HepG2 (cell line): ENCODE measurements around the gene XXYLT1. TPM values are rescaled to one million over a fixed set of nuclear protein-coding genes. Genes with fewer than 3 reads are reported as not detected.

ENCODE experiments used
- IKZF4 ChIP-seq: sonication (generic); formaldehyde crosslinking; IDR thresholded peaks from 2 replicates; pipeline ENCODE4 v1.5.1; 2020; ENCODE audit warnings: borderline replicate concordance, mild to moderate bottlenecking, low read depth, missing genetic modification reagents; ENCODE audit errors: not compliant biosample characterization
- KAT7 ChIP-seq: IDR thresholded peaks from 2 replicates; pipeline ENCODE4 v1.6.1; 2018; ENCODE audit warnings: borderline replicate concordance, missing compliant biosample characterization
- KMT2A ChIP-seq: sonication (generic); formaldehyde crosslinking; IDR thresholded peaks from 2 replicates; pipeline ENCODE4 v1.4.0; 2020; ENCODE audit warnings: missing genetic modification reagents
- LCORL ChIP-seq, 2 experiments: fragments of 450-650 bp in 1 of 2; sonication (generic) in 1 of 2; formaldehyde crosslinking in 1 of 2; IDR thresholded peaks; 2 replicates each; pipeline versions ENCODE4 v1.5.0 to v1.6.1; 2017 to 2020; ENCODE audit warnings: antibody characterized with exemption in 1 of 2, missing genetic modification reagents in 1 of 2
- ZNF232 ChIP-seq: sonication (generic); formaldehyde crosslinking; IDR thresholded peaks from 2 replicates; pipeline ENCODE4 v1.4.0; 2020; ENCODE audit warnings: missing genetic modification reagents, borderline replicate concordance
- ZNF782 ChIP-seq: sonication (generic); formaldehyde crosslinking; IDR thresholded peaks from 2 replicates; pipeline ENCODE4 v1.4.0; 2020; ENCODE audit warnings: missing genetic modification reagents, mild to moderate bottlenecking, borderline replicate concordance
- polyA plus RNA-seq, 8 experiments: library from polyadenylated mRNA; depleted of rRNA in 3 of 8; stranded (reverse) in 7 of 8; unstranded in 1 of 8; fragments of >200 nt; fragmentation: Illumina TruSeq in 4 of 8; extraction: Trizol in 4 of 8; gene quantifications; 2 replicates each; pipeline versions ENCODE4 v1.2.1 to v1.2.3, GENCODE V29; 2011 to 2016; ENCODE audit warnings: low read depth in 4 of 8, missing spikeins in 1 of 8, mixed read lengths in 1 of 8; ENCODE audit not compliant: insufficient read depth in 1 of 8
- total RNA-seq, 5 experiments: library from RNA; depleted of rRNA; stranded (reverse); fragments of >200 nt; fragmentation: Illumina TruSeq; extraction: Trizol; gene quantifications; 2 replicates each; pipeline ENCODE4 v1.2.3, GENCODE V29; 2016; ENCODE audit warnings: low read depth in 1 of 5
- TF ChIP-seq, protein P1 (sequence below): IDR thresholded peaks from 2 replicates; pipeline ENCODE4 v1.4.0; 2020; ENCODE audit warnings: mild to moderate bottlenecking, missing genetic modification reagents
- TF ChIP-seq, protein P2 (sequence below): sonication (generic); formaldehyde crosslinking; IDR thresholded peaks from one replicate; pipeline ENCODE4 v1.5.1; 2020; ENCODE audit warnings: mild to moderate bottlenecking, missing genetic modification reagents; ENCODE audit errors: not compliant biosample characterization
- TF ChIP-seq, protein P3 (sequence below): sonication (generic); formaldehyde crosslinking; IDR thresholded peaks from 2 replicates; pipeline ENCODE4 v1.5.0; 2020; ENCODE audit warnings: missing genetic modification reagents, mild to moderate bottlenecking, borderline replicate concordance
- TF ChIP-seq, protein P4 (sequence below): sonication (generic); formaldehyde crosslinking; IDR thresholded peaks from 2 replicates; pipeline ENCODE4 v1.4.0; 2020; ENCODE audit warnings: missing genetic modification reagents

The XXYLT1 gene
- total and polyA plus RNA-seq, 2 of the 13 experiments (the other 11 are each of a cell fraction or from before 2014, with no cell fraction given), result 17.7 to 19.0 TPM

DNA sequence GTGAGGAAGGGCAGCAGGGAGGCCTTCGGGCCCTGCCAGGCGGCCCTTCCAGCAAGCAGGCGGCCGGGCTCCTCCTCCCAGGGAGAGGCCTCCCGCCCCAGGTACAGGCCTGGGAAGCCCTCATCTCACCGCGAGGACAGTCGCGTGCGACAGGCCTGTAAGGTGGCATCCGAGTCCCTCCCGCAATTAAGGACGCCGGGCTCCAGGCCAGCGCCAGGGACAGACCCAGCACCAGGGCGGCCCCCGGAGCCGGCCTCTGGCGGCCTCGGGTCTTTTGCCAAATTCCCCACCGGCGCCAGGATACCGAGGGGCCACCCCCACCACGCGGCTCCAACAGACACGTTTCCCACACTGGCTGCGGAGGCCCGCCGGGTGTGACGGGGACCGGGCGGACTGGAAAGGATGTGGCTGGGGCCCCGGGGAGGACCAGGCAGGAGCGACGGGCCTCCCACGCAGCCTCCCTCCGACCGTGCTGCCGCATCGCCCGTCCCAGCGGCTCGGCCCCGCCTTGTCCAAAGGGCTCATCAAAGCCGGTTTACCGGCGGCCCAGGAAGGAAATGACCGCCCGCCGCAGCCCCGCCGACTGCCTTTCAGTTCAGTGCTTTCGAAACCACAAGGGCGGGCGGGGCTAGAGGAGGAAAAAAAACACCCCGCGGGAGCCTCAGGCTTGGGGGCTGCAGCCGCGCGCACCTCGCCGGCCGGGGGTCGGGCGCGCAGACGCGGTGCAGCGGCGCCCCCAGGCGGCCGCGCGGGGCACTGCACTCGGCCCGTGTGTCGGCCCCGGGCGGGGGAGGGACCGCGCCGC, 11.3 kb downstream of the XXYLT1 start (continued):
- TF ChIP-seq, protein P1, sequence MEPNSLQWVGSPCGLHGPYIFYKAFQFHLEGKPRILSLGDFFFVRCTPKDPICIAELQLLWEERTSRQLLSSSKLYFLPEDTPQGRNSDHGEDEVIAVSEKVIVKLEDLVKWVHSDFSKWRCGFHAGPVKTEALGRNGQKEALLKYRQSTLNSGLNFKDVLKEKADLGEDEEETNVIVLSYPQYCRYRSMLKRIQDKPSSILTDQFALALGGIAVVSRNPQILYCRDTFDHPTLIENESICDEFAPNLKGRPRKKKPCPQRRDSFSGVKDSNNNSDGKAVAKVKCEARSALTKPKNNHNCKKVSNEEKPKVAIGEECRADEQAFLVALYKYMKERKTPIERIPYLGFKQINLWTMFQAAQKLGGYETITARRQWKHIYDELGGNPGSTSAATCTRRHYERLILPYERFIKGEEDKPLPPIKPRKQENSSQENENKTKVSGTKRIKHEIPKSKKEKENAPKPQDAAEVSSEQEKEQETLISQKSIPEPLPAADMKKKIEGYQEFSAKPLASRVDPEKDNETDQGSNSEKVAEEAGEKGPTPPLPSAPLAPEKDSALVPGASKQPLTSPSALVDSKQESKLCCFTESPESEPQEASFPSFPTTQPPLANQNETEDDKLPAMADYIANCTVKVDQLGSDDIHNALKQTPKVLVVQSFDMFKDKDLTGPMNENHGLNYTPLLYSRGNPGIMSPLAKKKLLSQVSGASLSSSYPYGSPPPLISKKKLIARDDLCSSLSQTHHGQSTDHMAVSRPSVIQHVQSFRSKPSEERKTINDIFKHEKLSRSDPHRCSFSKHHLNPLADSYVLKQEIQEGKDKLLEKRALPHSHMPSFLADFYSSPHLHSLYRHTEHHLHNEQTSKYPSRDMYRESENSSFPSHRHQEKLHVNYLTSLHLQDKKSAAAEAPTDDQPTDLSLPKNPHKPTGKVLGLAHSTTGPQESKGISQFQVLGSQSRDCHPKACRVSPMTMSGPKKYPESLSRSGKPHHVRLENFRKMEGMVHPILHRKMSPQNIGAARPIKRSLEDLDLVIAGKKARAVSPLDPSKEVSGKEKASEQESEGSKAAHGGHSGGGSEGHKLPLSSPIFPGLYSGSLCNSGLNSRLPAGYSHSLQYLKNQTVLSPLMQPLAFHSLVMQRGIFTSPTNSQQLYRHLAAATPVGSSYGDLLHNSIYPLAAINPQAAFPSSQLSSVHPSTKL (CRISPR knock-in tag), result peak; percentile 74
- TF ChIP-seq KAT7 (CRISPR knock-in tag), result peak; percentile 91; the same call in 1 of the 2 replicates
- TF ChIP-seq, protein P2, sequence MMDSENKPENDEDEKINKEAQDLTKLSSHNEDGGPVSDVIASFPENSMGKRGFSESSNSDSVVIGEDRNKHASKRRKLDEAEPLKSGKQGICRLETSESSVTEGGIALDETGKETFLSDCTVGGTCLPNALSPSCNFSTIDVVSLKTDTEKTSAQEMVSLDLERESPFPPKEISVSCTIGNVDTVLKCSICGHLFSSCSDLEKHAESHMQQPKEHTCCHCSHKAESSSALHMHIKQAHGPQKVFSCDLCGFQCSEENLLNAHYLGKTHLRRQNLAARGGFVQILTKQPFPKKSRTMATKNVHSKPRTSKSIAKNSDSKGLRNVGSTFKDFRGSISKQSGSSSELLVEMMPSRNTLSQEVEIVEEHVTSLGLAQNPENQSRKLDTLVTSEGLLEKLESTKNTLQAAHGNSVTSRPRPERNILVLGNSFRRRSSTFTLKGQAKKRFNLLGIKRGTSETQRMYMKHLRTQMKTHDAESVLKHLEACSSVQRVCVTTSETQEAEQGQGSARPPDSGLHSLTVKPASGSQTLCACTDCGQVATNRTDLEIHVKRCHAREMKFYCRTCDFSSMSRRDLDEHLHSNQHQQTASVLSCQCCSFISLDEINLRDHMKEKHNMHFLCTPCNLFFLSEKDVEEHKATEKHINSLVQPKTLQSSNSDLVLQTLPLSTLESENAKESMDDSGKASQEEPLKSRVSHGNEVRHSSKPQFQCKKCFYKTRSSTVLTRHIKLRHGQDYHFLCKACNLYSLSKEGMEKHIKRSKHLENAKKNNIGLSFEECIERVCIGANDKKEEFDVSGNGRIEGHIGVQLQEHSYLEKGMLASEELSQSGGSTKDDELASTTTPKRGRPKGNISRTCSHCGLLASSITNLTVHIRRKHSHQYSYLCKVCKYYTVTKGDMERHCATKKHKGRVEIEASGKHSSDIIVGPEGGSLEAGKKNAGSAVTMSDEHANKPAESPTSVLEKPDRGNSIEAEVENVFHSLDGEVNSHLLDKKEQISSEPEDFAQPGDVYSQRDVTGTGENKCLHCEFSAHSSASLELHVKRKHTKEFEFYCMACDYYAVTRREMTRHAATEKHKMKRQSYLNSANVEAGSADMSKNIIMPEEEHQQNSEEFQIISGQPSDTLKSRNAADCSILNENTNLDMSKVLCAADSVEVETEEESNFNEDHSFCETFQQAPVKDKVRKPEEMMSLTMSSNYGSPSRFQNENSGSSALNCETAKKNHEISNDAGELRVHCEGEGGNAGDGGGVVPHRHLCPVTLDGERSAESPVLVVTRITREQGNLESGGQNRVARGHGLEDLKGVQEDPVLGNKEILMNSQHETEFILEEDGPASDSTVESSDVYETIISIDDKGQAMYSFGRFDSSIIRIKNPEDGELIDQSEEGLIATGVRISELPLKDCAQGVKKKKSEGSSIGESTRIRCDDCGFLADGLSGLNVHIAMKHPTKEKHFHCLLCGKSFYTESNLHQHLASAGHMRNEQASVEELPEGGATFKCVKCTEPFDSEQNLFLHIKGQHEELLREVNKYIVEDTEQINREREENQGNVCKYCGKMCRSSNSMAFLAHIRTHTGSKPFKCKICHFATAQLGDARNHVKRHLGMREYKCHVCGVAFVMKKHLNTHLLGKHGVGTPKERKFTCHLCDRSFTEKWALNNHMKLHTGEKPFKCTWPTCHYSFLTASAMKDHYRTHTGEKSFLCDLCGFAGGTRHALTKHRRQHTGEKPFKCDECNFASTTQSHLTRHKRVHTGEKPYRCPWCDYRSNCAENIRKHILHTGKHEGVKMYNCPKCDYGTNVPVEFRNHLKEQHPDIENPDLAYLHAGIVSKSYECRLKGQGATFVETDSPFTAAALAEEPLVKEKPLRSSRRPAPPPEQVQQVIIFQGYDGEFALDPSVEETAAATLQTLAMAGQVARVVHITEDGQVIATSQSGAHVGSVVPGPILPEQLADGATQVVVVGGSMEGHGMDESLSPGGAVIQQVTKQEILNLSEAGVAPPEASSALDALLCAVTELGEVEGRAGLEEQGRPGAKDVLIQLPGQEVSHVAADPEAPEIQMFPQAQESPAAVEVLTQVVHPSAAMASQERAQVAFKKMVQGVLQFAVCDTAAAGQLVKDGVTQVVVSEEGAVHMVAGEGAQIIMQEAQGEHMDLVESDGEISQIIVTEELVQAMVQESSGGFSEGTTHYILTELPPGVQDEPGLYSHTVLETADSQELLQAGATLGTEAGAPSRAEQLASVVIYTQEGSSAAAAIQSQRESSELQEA (CRISPR knock-in tag), result peak; percentile 91
- no peak for TF ChIP-seq LCORL (IDR thresholded peaks at IDR 0.05)
- peak; percentile 95 for TF ChIP-seq LCORL (CRISPR knock-in tag; IDR thresholded peaks at IDR 0.05)
- TF ChIP-seq, protein P3, sequence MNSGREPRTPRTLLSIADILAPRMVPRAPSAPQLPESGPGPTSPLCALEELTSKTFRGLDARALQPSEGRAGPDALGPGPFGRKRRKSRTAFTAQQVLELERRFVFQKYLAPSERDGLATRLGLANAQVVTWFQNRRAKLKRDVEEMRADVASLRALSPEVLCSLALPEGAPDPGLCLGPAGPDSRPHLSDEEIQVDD, result 0 out of 2 replicates have a peak, but pooled peaks have one; percentile 18
- no peak; the same call in 1 of the 2 replicates for TF ChIP-seq KMT2A
- TF ChIP-seq, protein P4, sequence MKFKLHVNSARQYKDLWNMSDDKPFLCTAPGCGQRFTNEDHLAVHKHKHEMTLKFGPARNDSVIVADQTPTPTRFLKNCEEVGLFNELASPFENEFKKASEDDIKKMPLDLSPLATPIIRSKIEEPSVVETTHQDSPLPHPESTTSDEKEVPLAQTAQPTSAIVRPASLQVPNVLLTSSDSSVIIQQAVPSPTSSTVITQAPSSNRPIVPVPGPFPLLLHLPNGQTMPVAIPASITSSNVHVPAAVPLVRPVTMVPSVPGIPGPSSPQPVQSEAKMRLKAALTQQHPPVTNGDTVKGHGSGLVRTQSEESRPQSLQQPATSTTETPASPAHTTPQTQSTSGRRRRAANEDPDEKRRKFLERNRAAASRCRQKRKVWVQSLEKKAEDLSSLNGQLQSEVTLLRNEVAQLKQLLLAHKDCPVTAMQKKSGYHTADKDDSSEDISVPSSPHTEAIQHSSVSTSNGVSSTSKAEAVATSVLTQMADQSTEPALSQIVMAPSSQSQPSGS (CRISPR knock-in tag), result 0 out of 2 replicates have a peak, but pooled peaks have one; percentile 15
- peak; percentile 77 for TF ChIP-seq IKZF4 (CRISPR knock-in tag)
- TF ChIP-seq ZNF782, result no peak
- 0 out of 2 replicates have a peak, but pooled peaks have one; percentile 57 for TF ChIP-seq ZNF232
